HEK293 (cell line): Measurements from ENCODE around the gene FBXW11.

Experiments
- CTCF ChIA-PET: fragments of 350-600 bp; formaldehyde crosslinking; extraction: SDS; loops from one replicate; lab custom pipeline; 2021; ENCODE audit warnings: antibody characterized with exemption; lab: Yijun Ruan, JAX
- POLR2A ChIA-PET: fragments of 300-600 bp; formaldehyde crosslinking; extraction: SDS; loops from one replicate; lab custom pipeline; 2020; ENCODE audit warnings: antibody characterized with exemption, inconsistent platforms; lab: Yijun Ruan, JAX
- H3K27ac ChIP-seq: fragments of 200-500 bp; sonication (Bioruptor generic); 2 replicates; pipeline ENCODE4 v1.5.1; 2014; ENCODE audit warnings: low read depth, low read length, control low read depth, inconsistent platforms; ENCODE audit errors: extremely low read depth
- H3K36me3 ChIP-seq, 2 experiments: fragments of 200-500 bp in 1 of 2; sonication (Bioruptor generic) in 1 of 2; 1 replicate in 1 of 2; 2 replicates in 1 of 2; pipeline ENCODE4 v1.5.1; 2014 to 2017; ENCODE audit warnings: inconsistent platforms in 2 of 2, low read length in 2 of 2; ENCODE audit not compliant: control insufficient read depth in 2 of 2, insufficient read depth in 1 of 2
- H3K4me1 ChIP-seq: fragments of 200-500 bp; sonication (Bioruptor generic); 2 replicates; pipeline ENCODE4 v1.5.1; 2014; ENCODE audit warnings: mild to moderate bottlenecking, low read length, inconsistent platforms; ENCODE audit not compliant: control insufficient read depth, insufficient read depth
- H3K4me3 ChIP-seq: 2 replicates; pipeline ENCODE4 v1.5.1; 2011; ENCODE audit warnings: low read depth, mild to moderate bottlenecking, control low read depth, low read length, moderate library complexity
- H3K9me3 ChIP-seq: fragments of 200-500 bp; sonication (Bioruptor generic); 2 replicates; pipeline ENCODE4 v1.5.1; 2014; ENCODE audit warnings: low read depth, low read length, inconsistent platforms; ENCODE audit not compliant: control insufficient read depth, insufficient read depth
- BCL11A ChIP-seq: fragments of 450-650 bp; formaldehyde crosslinking; IDR thresholded peaks from 2 replicates; pipeline ENCODE4 v1.5.1; 2016; ENCODE audit warnings: low read depth, missing biosample characterization, missing genetic modification characterization
- FEZF1 ChIP-seq: fragments of 450-650 bp; formaldehyde crosslinking; IDR thresholded peaks from 2 replicates; pipeline ENCODE4 v1.5.1; 2016; ENCODE audit warnings: missing biosample characterization, missing genetic modification characterization
- GLIS1 ChIP-seq: fragments of 450-650 bp; formaldehyde crosslinking; IDR thresholded peaks from 2 replicates; pipeline ENCODE4 v1.5.1; 2016; ENCODE audit warnings: missing biosample characterization, missing genetic modification characterization
- IKZF3 ChIP-seq: fragments of 450-650 bp; IDR thresholded peaks from 2 replicates; pipeline ENCODE4 v1.5.0; 2018; ENCODE audit warnings: missing biosample characterization, mild to moderate bottlenecking, missing genetic modification characterization, moderate library complexity
- OSR2 ChIP-seq: fragments of 450-650 bp; formaldehyde crosslinking; IDR thresholded peaks from 2 replicates; pipeline ENCODE4 v1.5.1; 2016; ENCODE audit warnings: missing biosample characterization, missing genetic modification characterization
- PRDM6 ChIP-seq: fragments of 450-650 bp; formaldehyde crosslinking; IDR thresholded peaks from 2 replicates; pipeline ENCODE4 v1.5.1; 2017; ENCODE audit warnings: missing biosample characterization, missing genetic modification characterization
- SP3 ChIP-seq: fragments of 450-650 bp; formaldehyde crosslinking; IDR thresholded peaks from 2 replicates; pipeline ENCODE4 v1.5.1; 2016; ENCODE audit warnings: missing biosample characterization, missing genetic modification characterization
- SP7 ChIP-seq: fragments of 450-650 bp; formaldehyde crosslinking; IDR thresholded peaks from 2 replicates; pipeline ENCODE4 v1.5.1; 2016; ENCODE audit warnings: missing biosample characterization, missing genetic modification characterization
- WT1 ChIP-seq: fragments of 450-650 bp; formaldehyde crosslinking; IDR thresholded peaks from 2 replicates; pipeline ENCODE4 v1.5.1; 2016; ENCODE audit warnings: missing biosample characterization, missing genetic modification characterization
- ZBTB17 ChIP-seq: fragments of 450-650 bp; formaldehyde crosslinking; IDR thresholded peaks from 2 replicates; pipeline ENCODE4 v1.5.1; 2016; ENCODE audit warnings: missing biosample characterization, missing genetic modification characterization
- ZBTB20 ChIP-seq: fragments of 450-650 bp; formaldehyde crosslinking; IDR thresholded peaks from 2 replicates; pipeline ENCODE4 v1.5.1; 2016; ENCODE audit warnings: missing biosample characterization, missing genetic modification characterization
- ZBTB21 ChIP-seq: fragments of 450-650 bp; formaldehyde crosslinking; IDR thresholded peaks from 2 replicates; pipeline ENCODE4 v1.5.1; 2017; ENCODE audit warnings: missing biosample characterization, missing genetic modification characterization
- ZBTB44 ChIP-seq: fragments of 450-650 bp; IDR thresholded peaks from 2 replicates; pipeline ENCODE4 v1.5.1; 2018; ENCODE audit warnings: missing biosample characterization, mild to moderate bottlenecking, missing genetic modification characterization
- ZBTB6 ChIP-seq: fragments of 450-650 bp; formaldehyde crosslinking; IDR thresholded peaks from 2 replicates; pipeline ENCODE4 v1.5.1; 2017; ENCODE audit warnings: missing biosample characterization, missing genetic modification characterization
- ZFP3 ChIP-seq: fragments of 450-650 bp; formaldehyde crosslinking; IDR thresholded peaks from 2 replicates; pipeline ENCODE4 v1.5.1; 2016; ENCODE audit warnings: low read depth, missing biosample characterization, missing genetic modification characterization
- ZFP69B ChIP-seq: fragments of 450-650 bp; formaldehyde crosslinking; IDR thresholded peaks from 2 replicates; pipeline ENCODE4 v1.5.1; 2016; ENCODE audit warnings: missing biosample characterization, missing genetic modification characterization
- ZNF133 ChIP-seq: fragments of 450-650 bp; formaldehyde crosslinking; IDR thresholded peaks from 2 replicates; pipeline ENCODE4 v1.5.1; 2016; ENCODE audit warnings: missing biosample characterization, missing genetic modification characterization
- ZNF18 ChIP-seq: fragments of 450-650 bp; formaldehyde crosslinking; IDR thresholded peaks from 2 replicates; pipeline ENCODE4 v1.5.1; 2016; ENCODE audit warnings: missing biosample characterization, missing genetic modification characterization
- ZNF280D ChIP-seq: fragments of 450-650 bp; formaldehyde crosslinking; IDR thresholded peaks from 2 replicates; pipeline ENCODE4 v1.5.1; 2016; ENCODE audit warnings: missing biosample characterization, missing genetic modification characterization
- ZNF341 ChIP-seq: fragments of 450-650 bp; formaldehyde crosslinking; IDR thresholded peaks from 2 replicates; pipeline ENCODE4; 2016; ENCODE audit warnings: low read depth, missing biosample characterization, missing genetic modification characterization
- ZNF692 ChIP-seq: fragments of 450-650 bp; formaldehyde crosslinking; IDR thresholded peaks from 2 replicates; pipeline ENCODE4 v1.5.1; 2016; ENCODE audit warnings: missing biosample characterization, missing genetic modification characterization
- ZSCAN30 ChIP-seq: fragments of 450-650 bp; IDR thresholded peaks from 2 replicates; pipeline ENCODE4 v1.5.1; 2018; ENCODE audit warnings: missing biosample characterization, mild to moderate bottlenecking, missing genetic modification characterization, moderate library complexity

The FBXW11 gene

GRCh38 chr5:171975262-171975876 is 31.1 kb downstream of the FBXW11 start:
- CTCF ChIA-PET: no interaction called here
- H3K4me1 ChIP-seq: peaks cover 15% of the 10 kb centered on the region
- no peaks in the 10 kb centered on the region; a peak in 1 of 3 replicates for H3K36me3 ChIP-seq
- TF ChIP-seq OSR2 (tag by site-specific recombination) (peak; percentile 62; the same call in 1 of the 2 replicates), WT1 (tag by site-specific recombination) (peak; percentile 9; the same call in 1 of the 2 replicates), PRDM6 (tag by site-specific recombination) (peak; percentile 85), ZBTB20 (tag by site-specific recombination) (0 out of 2 replicates have a peak, but pooled peaks have one; percentile 10), ZSCAN30 (tag by site-specific recombination) (0 out of 2 replicates have a peak, but pooled peaks have one; percentile 55), SP7 (tag by site-specific recombination) (peak; percentile 36; the same call in 1 of the 2 replicates), ZBTB44 (tag by site-specific recombination) (0 out of 2 replicates have a peak, but pooled peaks have one; percentile 17), ZNF280D (no peak), SP3 (no peak), FEZF1 (tag by site-specific recombination) (peak; percentile 60; the same call in 1 of the 2 replicates), ZFP69B (0 out of 2 replicates have a peak, but pooled peaks have one; percentile 46), ZBTB6 (tag by site-specific recombination) (0 out of 2 replicates have a peak, but pooled peaks have one; percentile 42), ZBTB21 (tag by site-specific recombination) (no peak), ZFP3 (tag by site-specific recombination) (no peak), BCL11A (tag by site-specific recombination) (no peak), ZBTB17 (tag by site-specific recombination) (peak; percentile 32; the same call in 1 of the 2 replicates), ZNF341 (tag by site-specific recombination) (0 out of 2 replicates have a peak, but pooled peaks have one; percentile 37), ZNF18 (tag by site-specific recombination) (peak; percentile 25; the same call in 1 of the 2 replicates), ZNF133 (tag by site-specific recombination) (no peak), GLIS1 (tag by site-specific recombination) (peak; percentile 95), ZNF692 (tag by site-specific recombination) (peak; percentile 56; the same call in 1 of the 2 replicates), IKZF3 (tag by site-specific recombination) (peak; percentile 55; the same call in 1 of the 2 replicates)
- no peak overlapping the region for H3K4me3 ChIP-seq
- POLR2A ChIA-PET: no interaction called here
- peak overlapping the region; percentile 42; the same call in 1 of the 2 replicates for H3K27ac ChIP-seq
- H3K9me3 ChIP-seq: no peaks in the 10 kb centered on the region
